PC-3 (cell line): ENCODE results near the gene RYK. TPM values are rescaled to one million over a fixed set of nuclear protein-coding genes. Genes with fewer than 3 reads are reported as not detected.

Experiments used
- ATAC-seq: fragments of 200-7000 bp; cut with Tn5 transposase; 2 replicates; pipeline ENCODE4 v1.9.1; 2020; ENCODE audit warnings: mild to moderate bottlenecking, moderate library complexity
- BruUV-seq: library from RNA; stranded (reverse); fragments of 400-500 nt; replicated peaks from 2 replicates; lab custom pipeline; 2021; lab: Mats Ljungman, UMichigan
- CTCF ChIA-PET: fragments of 300-600 bp; sonication (Branson Sonifier 250); formaldehyde crosslinking; loops from one replicate; lab custom pipeline; 2022; ENCODE audit warnings: antibody characterized with exemption; lab: Charles Lee
- POLR2A ChIA-PET: fragments of 300-600 bp; sonication (Branson Sonifier 250); formaldehyde crosslinking; loops from one replicate; lab custom pipeline; 2022; ENCODE audit warnings: antibody characterized with exemption; ENCODE audit not compliant: unreplicated experiment; lab: Charles Lee
- DNase-seq: peaks from one replicate; pipeline ENCODE4 v3.0.0-alpha.2; 2015
- H2AFZ ChIP-seq: fragments of 300-600 bp; sonication (generic); 2 replicates; pipeline ENCODE4 v1.6.0; 2016; ENCODE audit warnings: antibody characterized with exemption, low read length
- H3F3A ChIP-seq: fragments of 300-600 bp; sonication (generic); one replicate; pipeline ENCODE4 v1.6.0; 2017; ENCODE audit warnings: antibody characterized with exemption, low read length, control low read depth, mild to moderate bottlenecking; ENCODE audit not compliant: unreplicated experiment
- H3K27ac ChIP-seq: fragments of 300-600 bp; sonication (generic); 2 replicates; pipeline ENCODE4 v1.5.1; 2016; ENCODE audit warnings: mild to moderate bottlenecking, low read length
- H3K27me3 ChIP-seq: fragments of 300-600 bp; sonication (generic); 2 replicates; pipeline ENCODE4 v1.6.1; 2016; ENCODE audit warnings: low read length, mixed read lengths
- H3K36me3 ChIP-seq: fragments of 300-600 bp; sonication (generic); 2 replicates; pipeline ENCODE4 v1.6.1; 2016; ENCODE audit warnings: low read depth, mixed run types, low read length, mixed read lengths
- H3K4me1 ChIP-seq: fragments of 300-600 bp; sonication (generic); 2 replicates; pipeline ENCODE4 v1.5.1; 2016; ENCODE audit warnings: low read length; ENCODE audit not compliant: insufficient read depth
- H3K4me2 ChIP-seq: fragments of 300-600 bp; sonication (generic); 2 replicates; pipeline ENCODE4 v1.6.0; 2016; ENCODE audit warnings: low read length
- H3K4me3 ChIP-seq: fragments of 300-600 bp; sonication (generic); 2 replicates; pipeline ENCODE4 v1.5.1; 2016; ENCODE audit warnings: mild to moderate bottlenecking, low read length, mixed read lengths
- H3K79me2 ChIP-seq: fragments of 300-600 bp; sonication (generic); 2 replicates; pipeline ENCODE4 v1.6.1; 2017; ENCODE audit warnings: low read length, mixed read lengths
- H3K9ac ChIP-seq: fragments of 300-600 bp; sonication (generic); 2 replicates; pipeline ENCODE4 v1.6.0; 2016; ENCODE audit warnings: mild to moderate bottlenecking, low read length
- H3K9me2 ChIP-seq: fragments of 300-600 bp; sonication (generic); replicated peaks from 2 replicates; pipeline ENCODE4 v1.6.1; 2016; ENCODE audit warnings: mixed run types, low read length, mixed read lengths
- H3K9me3 ChIP-seq: fragments of 300-600 bp; sonication (generic); 2 replicates; pipeline ENCODE4 v1.6.1; 2016; ENCODE audit warnings: low read length, mixed read lengths
- H4K20me1 ChIP-seq: fragments of 300-600 bp; sonication (generic); 2 replicates; pipeline ENCODE4 v1.6.1; 2016; ENCODE audit warnings: low read length, mixed read lengths
- EZH2 ChIP-seq: fragments of 300-600 bp; sonication (generic); IDR thresholded peaks from one replicate; pipeline ENCODE4 v1.6.1; 2017; ENCODE audit warnings: antibody characterized with exemption, mild to moderate bottlenecking, low read length; ENCODE audit not compliant: unreplicated experiment
- EZH2phosphoT487 ChIP-seq: fragments of 300-600 bp; sonication (generic); IDR thresholded peaks from 2 replicates; pipeline ENCODE4 v1.6.1; 2018; ENCODE audit warnings: mild to moderate bottlenecking, antibody characterized with exemption, low read length, borderline replicate concordance
- intact Hi-C: fragments of 100-400 bp; cut with micrococcal nuclease; formaldehyde crosslinking; loops from 2 replicates; pipeline ENCODE4 v1.9.0; 2023
- total RNA-seq: library from RNA; depleted of rRNA; stranded (reverse); fragments of >200 nt; gene quantifications from 2 replicates; pipeline ENCODE4 v1.2.3, GENCODE V29; 2014
- TF ChIP-seq, protein P1 (sequence below): fragments of 300-600 bp; sonication (generic); conservative IDR thresholded peaks from 2 replicates; pipeline ENCODE4 v1.5.1; 2017; ENCODE audit warnings: antibody characterized with exemption, low read depth, mild to moderate bottlenecking, low read length

Gene RYK
- total RNA-seq, 1 experiment from 2014 or later = 47.2 TPM

DNA sequence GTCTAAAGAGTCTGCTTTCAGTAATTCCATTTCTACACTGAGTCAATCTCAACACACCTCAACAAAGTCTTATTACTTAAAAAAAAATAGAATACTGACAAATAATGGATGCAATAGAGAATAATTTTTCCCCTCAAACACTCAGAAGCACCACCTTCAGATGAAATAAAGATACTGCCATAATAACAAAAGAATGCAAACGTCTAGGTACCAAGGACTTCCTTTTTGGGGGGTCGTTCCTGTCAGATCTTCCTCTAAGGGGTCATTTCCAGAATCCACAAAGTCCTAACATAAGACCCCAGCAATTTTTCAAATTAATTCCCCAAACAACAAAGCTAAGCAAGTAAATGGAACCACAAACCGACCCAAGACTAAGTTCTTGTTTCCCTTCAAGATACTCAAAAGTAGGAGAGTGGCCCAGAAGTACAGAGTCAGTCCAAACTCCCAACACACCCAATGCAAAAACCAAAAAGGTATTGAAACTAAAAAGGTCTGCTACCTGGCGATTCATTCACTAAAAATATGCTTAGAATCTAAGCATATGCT, 1.3 kb downstream of the RYK start:
- Histone ChIP-seq H2AFZ (no peak overlapping the region), H3K4me1 (peaks cover 6% of the 10 kb centered on the region; the same call in 1 of the 2 replicates), H3K9ac (peak overlapping the region; percentile 74), H3K79me2 (peaks cover 60% of the 10 kb centered on the region), H4K20me1 (peaks cover 15% of the 10 kb centered on the region), H3K9me3 (no peaks in the 10 kb centered on the region), H3K27ac (no peak overlapping the region), H3K4me2 (peak overlapping the region; percentile 87), H3K9me2 (no peaks in the 10 kb centered on the region), H3K36me3 (no peaks in the 10 kb centered on the region), H3K27me3 (no peaks in the 10 kb centered on the region), H3F3A (no peaks in the 10 kb centered on the region), H3K4me3 (peak overlapping the region; percentile 96)
- intact Hi-C loops = no loop called here
- no peak for DNase-seq
- TF ChIP-seq, protein P1, sequence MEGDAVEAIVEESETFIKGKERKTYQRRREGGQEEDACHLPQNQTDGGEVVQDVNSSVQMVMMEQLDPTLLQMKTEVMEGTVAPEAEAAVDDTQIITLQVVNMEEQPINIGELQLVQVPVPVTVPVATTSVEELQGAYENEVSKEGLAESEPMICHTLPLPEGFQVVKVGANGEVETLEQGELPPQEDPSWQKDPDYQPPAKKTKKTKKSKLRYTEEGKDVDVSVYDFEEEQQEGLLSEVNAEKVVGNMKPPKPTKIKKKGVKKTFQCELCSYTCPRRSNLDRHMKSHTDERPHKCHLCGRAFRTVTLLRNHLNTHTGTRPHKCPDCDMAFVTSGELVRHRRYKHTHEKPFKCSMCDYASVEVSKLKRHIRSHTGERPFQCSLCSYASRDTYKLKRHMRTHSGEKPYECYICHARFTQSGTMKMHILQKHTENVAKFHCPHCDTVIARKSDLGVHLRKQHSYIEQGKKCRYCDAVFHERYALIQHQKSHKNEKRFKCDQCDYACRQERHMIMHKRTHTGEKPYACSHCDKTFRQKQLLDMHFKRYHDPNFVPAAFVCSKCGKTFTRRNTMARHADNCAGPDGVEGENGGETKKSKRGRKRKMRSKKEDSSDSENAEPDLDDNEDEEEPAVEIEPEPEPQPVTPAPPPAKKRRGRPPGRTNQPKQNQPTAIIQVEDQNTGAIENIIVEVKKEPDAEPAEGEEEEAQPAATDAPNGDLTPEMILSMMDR = peak; percentile 23; the same call in 1 of the 2 replicates
- TF ChIP-seq EZH2phosphoT487 = no peak
- BruUV-seq = TSS peak; percentile 47
- CTCF ChIA-PET = no interaction called here
- no peak for ATAC-seq
- POLR2A ChIA-PET = no interaction called here

DNA sequence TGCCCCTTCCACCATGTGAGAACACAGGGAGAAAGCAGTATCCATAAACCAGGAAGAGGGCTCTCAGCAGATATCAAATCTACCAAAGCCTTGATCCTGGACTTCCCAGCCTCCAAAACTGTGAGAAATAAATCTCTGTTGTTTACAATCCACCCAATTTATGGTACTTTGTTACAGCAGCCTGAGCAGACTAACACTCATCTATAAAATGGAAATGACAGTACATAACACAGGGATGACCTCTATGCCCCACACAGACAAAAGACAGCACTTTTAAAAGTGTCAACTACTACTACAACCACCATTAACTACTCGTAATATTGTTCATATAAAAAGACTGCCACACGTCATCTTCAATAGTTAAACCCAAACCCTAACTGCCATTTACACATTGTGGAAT, 5.7 kb downstream of the RYK start:
- Histone ChIP-seq H3K9ac (no peak overlapping the region), H3K27ac (no peak overlapping the region), H2AFZ (no peak overlapping the region), H3K27me3 (no peaks in the 10 kb centered on the region), H3F3A (no peaks in the 10 kb centered on the region), H3K4me1 (peaks cover 25% of the 10 kb centered on the region), H3K36me3 (no peaks in the 10 kb centered on the region), H3K9me3 (no peaks in the 10 kb centered on the region), H3K9me2 (no peaks in the 10 kb centered on the region), H4K20me1 (peaks cover 23% of the 10 kb centered on the region), H3K79me2 (peaks cover 98% of the 10 kb centered on the region), H3K4me3 (no peak overlapping the region), H3K4me2 (no peak overlapping the region)
- ATAC-seq (no peak), DNase-seq (no peak)
- ChIA-PET POLR2A (no interaction called here), CTCF (no interaction called here)
- intact Hi-C loops = no loop called here
- no TSS peak for BruUV-seq
- TF ChIP-seq EZH2 (no peak), EZH2phosphoT487 (no peak)
- TF ChIP-seq, protein P1 = no peak
